Measurements from ENCODE around the gene ALPK3.

ALPK3 gene

GRCh38 chr15:84922530-84922929 is 105.4 kb downstream of the ALPK3 start:
- DNase-seq (ENCODE audit: low read depth): no peak
